Measurements from ENCODE around the gene EHD2. TPM values are rescaled to one million over a fixed set of nuclear protein-coding genes. Genes with fewer than 3 reads are reported as not detected.
A peak's percentile ranks its signal among the peaks of the same experiment; 100 is the strongest.

EHD2 gene
- total and polyA plus RNA-seq, 7 experiments from 2014 or later, result 0.15 to 0.37 (median 0.19) TPM; not detected in 4

- ChIA-PET CTCF (interaction anchor here (0.8 to 5.9 kb wide), 2 partner anchors 110 to 261 kb away, joined by 3 to 61 read pairs; no protein-coding TSS in a partner anchor), POLR2A (no interaction called here)
- Mint-ChIP-seq H3K9me3 (no peaks in the 10 kb centered on the region), H3K27me3 (no peaks in the 10 kb centered on the region), H3K36me3 (peaks cover 0 to 20% (median 4%) of the 10 kb centered on the region in 5 donors), H3K4me1 (peaks cover 0 to 6% (median 3%) of the 10 kb centered on the region in 7 donors), H3K4me3 (no peak overlapping the region), H3K27ac (peak overlapping the region in 7 of 9 donors; percentile 10 to 89 (median 34))
- ATAC-seq, result no peak
- no peaks in the 10 kb centered on the region for H3K4me1 ChIP-seq (ENCODE audit: control insufficient read depth in 2 of 2, insufficient read depth in 2 of 2, low read length in 2 of 2)
- peaks cover 0 to 65% (median 0%) of the 10 kb centered on the region in 3 experiments for H3K36me3 ChIP-seq (ENCODE audit: control insufficient read depth in 2 of 3, insufficient read depth in 3 of 3, low read length in 3 of 3)
- intact Hi-C loops (cut with micrococcal nuclease), result loop anchor here in 1 of 2 donors (5.0 kb wide), 3 partner anchors 47 to 398 kb away; no protein-coding TSS in a partner anchor
- no peak overlapping the region for H3K4me3 ChIP-seq (ENCODE audit: low read length)
- no peak overlapping the region for H3K27ac ChIP-seq (ENCODE audit: low read depth, low read length)
- H3K27me3 ChIP-seq (ENCODE audit: control insufficient read depth in 2 of 2, insufficient read depth in 2 of 2, low read length in 2 of 2), result no peaks in the 10 kb centered on the region
- no peak for DNase-seq
- no peaks in the 10 kb centered on the region for H3K9me3 ChIP-seq (ENCODE audit: control insufficient read depth in 2 of 3, low read length in 3 of 3)
Measured at GRCh38 chr19:47695533-47696262, 17.5 kb upstream of the EHD2 start.

DNA sequence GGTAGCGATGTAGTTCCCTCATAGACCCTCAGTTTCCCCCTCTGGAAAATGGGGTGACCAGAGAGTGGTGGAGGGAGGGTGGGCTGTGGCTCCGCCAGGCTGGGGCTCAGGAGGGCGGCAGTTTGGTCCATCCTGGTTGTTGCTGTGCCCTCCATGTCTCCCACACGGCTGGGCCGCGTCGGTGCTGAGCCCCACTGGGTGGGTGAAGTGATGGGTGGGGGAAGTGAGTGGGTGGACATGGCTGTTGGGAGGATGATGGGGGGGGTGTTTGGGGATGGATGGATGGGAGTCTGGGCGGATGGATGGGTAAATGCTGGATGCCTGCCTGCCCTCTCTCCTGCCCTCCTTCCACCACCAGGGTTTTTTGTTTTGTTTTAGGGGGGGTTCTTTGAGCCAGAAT, 16.6 kb upstream of the EHD2 start:
- H3K9me3 Mint-ChIP-seq, result no peaks in the 10 kb centered on the region
- peaks cover 0 to 6% (median 3%) of the 10 kb centered on the region in 7 donors for H3K4me1 Mint-ChIP-seq
- H3K27me3 ChIP-seq (ENCODE audit: control insufficient read depth in 2 of 2, insufficient read depth in 2 of 2, low read length in 2 of 2), result no peaks in the 10 kb centered on the region
- no peaks in the 10 kb centered on the region for H3K27me3 Mint-ChIP-seq
- H3K36me3 Mint-ChIP-seq, result peaks cover 0 to 15% (median 4%) of the 10 kb centered on the region in 5 donors
- H3K9me3 ChIP-seq (ENCODE audit: control insufficient read depth in 2 of 3, low read length in 3 of 3), result no peaks in the 10 kb centered on the region
- ChIA-PET POLR2A (no interaction called here), CTCF (interaction anchor here (5.9 kb wide), 1 partner anchor 262 kb away, joined by 61 read pairs; no protein-coding TSS in a partner anchor)
- H3K27ac ChIP-seq (ENCODE audit: low read depth, low read length), result no peak overlapping the region
- no peak overlapping the region for H3K27ac Mint-ChIP-seq
- H3K4me1 ChIP-seq (ENCODE audit: control insufficient read depth in 2 of 2, insufficient read depth in 2 of 2, low read length in 2 of 2), result no peaks in the 10 kb centered on the region
- no peak overlapping the region for H3K4me3 ChIP-seq (ENCODE audit: low read length)
- no peak for DNase-seq
- intact Hi-C loops (cut with micrococcal nuclease), result loop anchor here in 1 of 2 donors (5.0 kb wide), 3 partner anchors 46 to 399 kb away; no protein-coding TSS in a partner anchor
- H3K36me3 ChIP-seq (ENCODE audit: control insufficient read depth in 2 of 3, insufficient read depth in 3 of 3, low read length in 3 of 3), result peaks cover 0 to 67% (median 0%) of the 10 kb centered on the region in 3 experiments
- no peak for ATAC-seq
- no peak overlapping the region for H3K4me3 Mint-ChIP-seq

DNA sequence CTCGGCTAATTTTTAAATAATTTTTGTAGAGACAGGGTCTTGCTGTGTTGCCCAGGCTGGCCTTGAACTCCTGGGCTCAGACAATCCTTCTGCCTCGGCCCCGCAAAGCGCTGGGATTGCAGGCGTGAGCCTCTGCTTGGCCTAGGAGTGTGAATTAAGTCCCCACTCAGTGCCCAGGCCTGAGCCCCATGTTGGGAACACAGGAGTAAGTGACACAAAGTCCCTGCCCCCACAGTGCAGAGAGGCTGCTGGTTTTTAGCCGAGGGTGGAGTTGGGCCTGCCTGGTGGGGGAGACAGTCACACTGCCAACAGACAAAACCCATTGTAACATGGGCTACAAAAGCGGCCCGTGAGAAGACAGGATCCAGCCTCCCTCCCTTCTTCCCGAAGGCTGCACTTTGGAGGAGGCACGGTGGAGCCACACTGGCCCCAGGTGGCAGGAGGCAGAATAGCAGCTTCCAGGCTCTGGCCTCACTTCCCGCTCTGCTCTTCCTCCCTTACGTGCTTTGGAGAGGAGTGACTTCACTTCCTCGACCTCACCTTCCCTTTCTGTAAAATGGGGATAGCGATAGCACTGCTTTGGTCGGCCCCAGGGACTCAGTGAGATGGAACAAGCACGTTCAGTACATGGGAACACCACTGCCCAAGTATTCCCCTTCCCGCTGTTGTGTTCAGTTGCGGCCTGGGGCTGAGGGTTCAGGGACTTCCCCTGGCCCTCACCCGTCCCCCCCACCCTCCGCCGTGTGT, 15.2 kb upstream of the EHD2 start:
- intact Hi-C loops (cut with micrococcal nuclease), result loop anchor here (1.0 to 5.0 kb wide), 9 partner anchors 44 to 402 kb away; partner anchors contain the start of gene NAPA (in 1 of the 2)
- DNase-seq (peak; percentile 10 to 59 (median 41)), ATAC-seq (peak; percentile 76)
- ChIA-PET POLR2A (interaction anchor here (0.6 kb wide), 1 partner anchor 9 kb away, joined by 3 read pairs; no protein-coding TSS in a partner anchor), CTCF (interaction anchor here (0.5 to 5.9 kb wide), 4 partner anchors 115 to 552 kb away, joined by 3 to 61 read pairs (median 3); no protein-coding TSS in a partner anchor)
- Mint-ChIP-seq H3K9me3 (no peaks in the 10 kb centered on the region), H3K4me1 (peaks cover 0 to 6% (median 3%) of the 10 kb centered on the region in 7 donors), H3K4me3 (no peak overlapping the region), H3K27me3 (no peaks in the 10 kb centered on the region), H3K27ac (peak overlapping the region in 2 of 9 donors; percentile 9 to 12), H3K36me3 (peaks cover 0 to 21% (median 4%) of the 10 kb centered on the region in 5 donors)
- Histone ChIP-seq H3K27me3 (ENCODE audit: control insufficient read depth in 2 of 2, insufficient read depth in 2 of 2, low read length in 2 of 2) (no peaks in the 10 kb centered on the region), H3K4me3 (ENCODE audit: low read length) (no peak overlapping the region), H3K9me3 (ENCODE audit: control insufficient read depth in 2 of 3, low read length in 3 of 3) (no peaks in the 10 kb centered on the region), H3K4me1 (ENCODE audit: control insufficient read depth in 2 of 2, insufficient read depth in 2 of 2, low read length in 2 of 2) (no peaks in the 10 kb centered on the region), H3K27ac (ENCODE audit: low read depth, low read length) (no peak overlapping the region), H3K36me3 (ENCODE audit: control insufficient read depth in 2 of 3, insufficient read depth in 3 of 3, low read length in 3 of 3) (peaks cover 0 to 63% (median 4%) of the 10 kb centered on the region in 3 experiments)

DNA sequence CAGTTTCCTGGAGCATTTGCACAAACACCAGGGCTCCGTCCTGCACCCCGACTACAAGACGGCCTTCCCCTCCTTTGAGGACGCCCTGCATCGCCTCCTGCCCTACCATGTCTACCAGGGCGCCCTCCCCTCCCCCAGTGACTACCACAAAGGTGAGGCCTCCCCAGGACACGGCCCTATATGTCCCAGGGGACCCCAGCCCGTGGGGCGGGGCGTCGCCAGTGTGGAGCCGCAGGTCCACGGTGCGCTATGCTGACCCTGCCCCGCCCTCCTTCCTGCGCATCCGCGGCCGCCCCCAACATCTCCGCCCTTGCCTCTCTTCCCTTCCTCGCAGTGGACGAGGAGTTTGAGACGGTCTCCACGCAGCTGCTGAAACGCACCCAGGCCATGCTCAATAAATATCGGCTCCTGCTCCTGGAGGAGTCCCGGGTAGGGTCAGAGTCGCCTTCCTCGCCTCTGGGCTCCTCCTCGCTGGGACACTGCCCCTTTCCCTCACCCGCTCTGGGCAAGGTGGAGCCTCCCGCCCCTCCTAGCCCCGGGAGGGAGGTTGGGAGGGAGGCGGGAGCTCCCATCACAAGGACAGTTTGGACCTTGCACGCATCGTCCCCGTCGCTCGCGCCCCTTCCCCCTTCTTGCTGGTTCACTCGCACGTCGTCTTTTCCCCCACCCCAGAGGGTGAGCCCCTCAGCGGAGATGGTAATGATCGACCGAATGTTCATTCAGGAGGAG, 14.4 kb upstream of the EHD2 start:
- Mint-ChIP-seq H3K27me3 (no peaks in the 10 kb centered on the region), H3K9me3 (no peaks in the 10 kb centered on the region), H3K36me3 (peaks cover 0 to 23% (median 4%) of the 10 kb centered on the region in 5 donors), H3K27ac (no peak overlapping the region), H3K4me1 (peaks cover 0 to 6% (median 3%) of the 10 kb centered on the region in 7 donors), H3K4me3 (no peak overlapping the region)
- Histone ChIP-seq H3K4me1 (ENCODE audit: control insufficient read depth in 2 of 2, insufficient read depth in 2 of 2, low read length in 2 of 2) (no peaks in the 10 kb centered on the region), H3K27me3 (ENCODE audit: control insufficient read depth in 2 of 2, insufficient read depth in 2 of 2, low read length in 2 of 2) (no peaks in the 10 kb centered on the region), H3K27ac (ENCODE audit: low read depth, low read length) (no peak overlapping the region), H3K9me3 (ENCODE audit: control insufficient read depth in 2 of 3, low read length in 3 of 3) (no peaks in the 10 kb centered on the region), H3K36me3 (ENCODE audit: control insufficient read depth in 2 of 3, insufficient read depth in 3 of 3, low read length in 3 of 3) (peaks cover 0 to 60% (median 4%) of the 10 kb centered on the region in 3 experiments), H3K4me3 (ENCODE audit: low read length) (no peak overlapping the region)
- no peak for DNase-seq
- POLR2A ChIA-PET, result no interaction called here
- intact Hi-C loops (cut with micrococcal nuclease), result loop anchor here (1.0 to 5.0 kb wide), 10 partner anchors 9 to 402 kb away; partner anchors contain the start of gene NAPA (in 1 of the 2)
- no peak for ATAC-seq
- CTCF ChIA-PET, result interaction anchor here (0.5 to 5.9 kb wide), 7 partner anchors 11 to 553 kb away, joined by 3 to 61 read pairs (median 3); no protein-coding TSS in a partner anchor

DNA sequence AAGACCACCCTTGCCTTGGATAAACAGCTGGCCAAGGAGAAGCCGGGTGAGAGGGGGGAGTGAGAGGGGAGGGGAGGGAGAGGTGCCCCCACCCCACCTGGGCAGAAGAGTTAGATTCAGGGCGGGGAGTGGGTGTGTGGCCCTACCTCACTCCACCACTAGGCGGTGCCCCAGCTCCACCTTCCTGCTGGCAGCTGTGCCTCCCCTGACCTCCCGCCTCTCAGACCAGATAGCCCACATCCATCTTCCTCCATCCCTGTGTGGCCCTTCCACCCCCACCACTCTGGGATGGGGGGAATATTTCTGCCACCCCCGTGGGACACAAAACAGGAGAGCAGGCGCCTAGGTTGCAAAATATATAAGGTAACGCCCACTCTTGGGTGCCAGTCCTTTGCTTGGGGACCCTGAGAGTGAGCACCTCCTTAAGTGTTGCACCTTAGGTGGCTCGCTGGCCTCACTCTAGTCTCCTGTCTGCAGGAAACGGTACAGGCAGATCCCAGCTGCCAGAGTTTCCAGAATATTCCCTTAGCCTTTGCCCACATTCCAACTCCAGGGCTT, 13.8 kb upstream of the EHD2 start:
- CTCF ChIA-PET, result interaction anchor here (0.5 to 5.9 kb wide), 9 partner anchors 11 to 728 kb away, joined by 3 to 61 read pairs (median 3); no protein-coding TSS in a partner anchor
- Histone ChIP-seq H3K27me3 (ENCODE audit: control insufficient read depth in 2 of 2, insufficient read depth in 2 of 2, low read length in 2 of 2) (no peaks in the 10 kb centered on the region), H3K4me3 (ENCODE audit: low read length) (no peak overlapping the region), H3K4me1 (ENCODE audit: control insufficient read depth in 2 of 2, insufficient read depth in 2 of 2, low read length in 2 of 2) (no peaks in the 10 kb centered on the region), H3K27ac (ENCODE audit: low read depth, low read length) (no peak overlapping the region), H3K36me3 (ENCODE audit: control insufficient read depth in 2 of 3, insufficient read depth in 3 of 3, low read length in 3 of 3) (peaks cover 0 to 61% (median 4%) of the 10 kb centered on the region in 3 experiments), H3K9me3 (ENCODE audit: control insufficient read depth in 2 of 3, low read length in 3 of 3) (no peaks in the 10 kb centered on the region)
- peaks cover 0 to 26% (median 4%) of the 10 kb centered on the region in 5 donors for H3K36me3 Mint-ChIP-seq
- H3K27me3 Mint-ChIP-seq, result no peaks in the 10 kb centered on the region
- peaks cover 0 to 6% (median 3%) of the 10 kb centered on the region in 7 donors for H3K4me1 Mint-ChIP-seq
- ATAC-seq (peak; percentile 78), DNase-seq (peak in 8 of 9 donors; percentile 27 to 68 (median 36))
- H3K4me3 Mint-ChIP-seq, result no peak overlapping the region
- intact Hi-C loops (cut with micrococcal nuclease), result loop anchor here (1.0 to 5.0 kb wide), 6 partner anchors 8 to 402 kb away; no protein-coding TSS in a partner anchor
- POLR2A ChIA-PET, result no interaction called here
- H3K9me3 Mint-ChIP-seq, result no peaks in the 10 kb centered on the region
- H3K27ac Mint-ChIP-seq, result no peak overlapping the region

All from naive thymus-derived CD4-positive, alpha-beta T cell (primary cell).